DMS79 (cell line): Measurements from ENCODE around the gene VPS26B.
"Not testable (repeated sequence)": the region's sequence is repeated elsewhere in the genome, so short reads cannot be mapped to it uniquely, and the experiment has no call there.

ENCODE experiments used
- DNase-seq: peaks from one replicate; lab custom pipeline; 2025; lab: John Stamatoyannopoulos, UW

Gene VPS26B

DNA sequence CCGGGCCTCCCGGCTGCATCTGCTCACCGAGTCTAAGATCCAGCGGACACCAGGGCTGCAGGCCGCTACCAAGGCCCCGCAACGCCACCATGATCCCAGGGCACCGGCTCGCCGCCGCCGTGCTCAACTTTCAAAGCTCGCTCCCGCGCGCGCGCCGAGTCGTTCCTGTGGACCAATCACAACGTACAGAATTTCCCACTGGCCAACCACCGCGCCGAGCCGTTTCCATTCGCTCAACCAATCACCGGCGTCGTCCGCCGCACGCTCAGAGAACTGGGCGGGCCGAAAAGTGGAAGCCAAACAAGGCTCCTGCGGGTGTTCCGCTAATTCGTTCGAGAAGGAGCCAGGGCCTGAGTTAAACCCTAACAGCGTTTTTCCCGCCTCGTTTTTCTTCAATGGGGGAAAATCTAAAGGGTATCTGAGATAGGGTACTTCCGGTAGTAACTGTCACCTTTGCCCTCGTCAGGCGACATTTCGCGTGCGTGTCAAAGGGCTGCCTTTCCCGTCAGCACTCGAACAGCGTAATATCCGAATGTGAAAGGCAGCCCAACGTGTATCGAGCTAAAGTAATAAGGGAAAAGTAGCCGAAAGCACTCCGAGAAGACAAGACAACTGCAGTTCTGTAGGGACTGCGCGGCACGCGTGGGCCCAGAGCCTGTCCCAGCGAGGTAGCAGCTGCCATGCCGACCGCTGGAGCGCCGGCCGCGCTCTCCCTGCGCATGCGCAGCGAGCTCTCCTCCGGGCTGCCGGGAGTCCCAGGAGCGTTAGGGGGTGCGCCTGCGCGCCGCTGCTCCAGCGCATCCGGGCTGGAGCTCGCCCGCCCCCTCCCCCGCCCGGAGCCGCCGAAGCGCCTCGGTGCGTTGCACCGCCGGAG lies at the start of gene VPS26B, which contains the start of gene NCAPD3:
VPS26B (plus strand) TSS at position 836 of the 874 bp plus-strand sequence. CDS start 452 bp downstream, outside the sequence.
NCAPD3 (minus strand) TSS at position 132 of the 874 bp plus-strand sequence; CDS start at position 91, 41 bp downstream.
- peak; percentile 96 for DNase-seq

DNA sequence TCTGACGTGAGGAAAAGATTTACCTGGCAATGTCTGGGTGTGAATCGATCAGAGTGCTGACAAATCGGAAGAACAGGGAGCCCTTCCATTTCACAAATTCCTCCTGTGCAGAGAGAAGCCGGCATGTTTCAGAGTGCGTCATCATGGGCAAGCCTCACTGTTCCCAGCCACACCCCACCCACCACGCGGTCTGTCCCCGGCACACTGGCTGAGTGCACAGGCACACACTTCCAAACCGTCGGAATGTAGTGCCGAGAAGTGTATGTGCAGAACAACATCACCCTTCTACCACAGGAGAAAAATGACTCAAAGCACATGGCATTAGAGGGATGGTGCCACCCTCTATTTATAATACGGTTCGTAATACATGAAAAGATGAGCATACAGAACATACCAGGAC lies 48.2 kb upstream of the VPS26B start:
- no peak for DNase-seq

DNA sequence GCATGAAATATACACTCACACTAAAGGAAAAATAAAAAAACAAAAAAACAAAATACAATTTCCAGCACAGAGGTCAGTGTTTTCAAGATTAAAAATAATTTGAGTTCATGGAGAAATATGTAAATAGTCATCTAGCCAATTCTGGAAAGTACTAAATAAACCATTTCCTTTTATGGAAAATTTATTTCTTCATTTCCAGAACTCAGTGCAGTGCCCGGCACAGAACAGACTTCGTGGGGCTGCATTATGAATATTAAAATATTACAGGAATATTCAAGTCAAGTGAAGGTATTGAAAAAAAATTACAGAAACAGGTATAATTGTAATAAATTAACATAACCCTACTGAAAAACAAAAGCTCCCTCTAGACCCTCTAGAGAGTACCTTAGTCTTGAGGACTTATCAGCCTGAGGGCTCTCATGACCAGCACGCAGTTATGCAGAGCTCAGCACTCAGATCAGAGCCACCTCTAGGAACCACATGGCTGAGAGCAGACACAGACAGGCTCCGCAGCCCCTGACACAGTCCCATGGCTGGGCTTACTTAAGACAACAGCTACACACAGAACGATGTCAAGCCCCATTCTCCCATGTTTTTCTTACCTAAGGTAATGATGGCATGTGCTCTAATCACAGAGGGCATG lies 46.3 kb upstream of the VPS26B start:
- no peak for DNase-seq

DNA sequence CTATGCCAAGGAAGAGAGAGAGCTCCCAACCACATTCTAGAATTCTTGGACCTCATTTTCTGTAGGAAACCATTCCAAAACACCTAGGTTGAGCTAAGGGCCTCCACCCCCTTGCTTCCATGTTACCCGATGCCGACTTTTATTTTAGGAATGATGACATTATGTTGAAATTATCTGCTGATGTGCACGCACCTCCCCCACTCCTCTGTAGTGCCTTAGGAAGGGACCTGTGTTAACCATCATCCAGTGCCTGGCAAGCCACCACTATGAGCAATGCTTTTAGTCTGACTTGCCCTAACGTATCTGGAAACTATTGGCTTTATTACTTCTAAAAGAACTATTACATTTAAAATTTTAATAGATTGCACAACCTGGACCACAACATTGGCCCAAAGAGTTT lies 42.8 kb upstream of the VPS26B start:
- no peak for DNase-seq

DNA sequence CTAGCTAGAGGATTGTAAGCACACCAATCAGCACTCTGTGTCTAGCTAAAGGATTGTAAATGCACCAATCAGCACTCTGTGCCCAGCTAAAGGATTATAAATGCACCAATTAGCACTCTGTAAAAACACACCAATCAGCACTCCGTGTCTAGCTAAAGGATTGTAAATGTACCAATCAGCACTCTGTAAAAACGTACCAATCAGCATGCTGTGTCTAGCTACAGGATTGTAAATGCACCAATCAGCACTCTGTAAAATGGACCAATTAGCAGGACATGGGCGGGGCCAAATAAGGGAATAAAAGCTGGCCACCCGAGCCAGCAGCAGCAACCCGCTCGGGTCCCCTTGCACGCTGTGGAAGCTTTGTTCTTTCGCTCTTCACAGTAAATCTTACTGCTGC lies 36.4 kb upstream of the VPS26B start:
- not testable (repeated sequence) for DNase-seq

DNA sequence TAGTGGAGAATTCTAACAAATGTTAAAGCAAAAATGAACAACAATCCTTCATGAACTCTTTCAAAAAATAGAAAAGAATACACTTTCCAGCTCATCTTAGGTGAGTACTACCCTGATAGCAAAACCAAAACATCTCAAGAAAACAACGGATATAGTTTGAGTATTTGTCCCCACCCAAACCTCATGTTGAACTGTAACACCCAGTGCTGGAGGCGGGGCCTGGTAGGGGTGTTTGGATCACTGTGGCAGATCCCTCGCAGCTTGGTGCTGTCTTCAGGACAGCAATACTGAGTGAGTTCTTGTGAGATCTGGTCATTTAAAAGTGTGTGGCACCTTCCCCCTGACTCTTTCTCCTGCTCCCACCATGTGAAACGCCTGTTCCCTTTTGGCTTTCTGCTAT lies 27.7 kb upstream of the VPS26B start:
- DNase-seq, result no peak

DNA sequence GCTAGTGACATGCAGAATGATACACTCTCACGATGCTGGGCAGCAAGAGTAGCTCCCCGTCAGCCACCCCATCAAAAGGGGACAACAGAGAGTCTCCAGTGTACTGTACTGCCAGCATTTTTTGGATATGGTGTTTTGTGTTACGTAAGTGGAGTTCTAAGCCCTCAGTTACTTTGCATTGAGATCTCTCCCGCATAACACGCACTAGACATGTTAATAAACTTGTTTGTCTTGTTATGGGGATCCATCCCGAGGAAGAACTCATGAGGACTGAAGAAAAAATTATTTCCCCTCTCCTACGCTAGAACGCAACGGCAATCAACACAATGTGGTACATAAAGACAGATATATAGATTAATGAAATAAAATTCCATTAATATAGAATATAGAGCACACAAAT lies 24.9 kb upstream of the VPS26B start:
- no peak for DNase-seq

DNA sequence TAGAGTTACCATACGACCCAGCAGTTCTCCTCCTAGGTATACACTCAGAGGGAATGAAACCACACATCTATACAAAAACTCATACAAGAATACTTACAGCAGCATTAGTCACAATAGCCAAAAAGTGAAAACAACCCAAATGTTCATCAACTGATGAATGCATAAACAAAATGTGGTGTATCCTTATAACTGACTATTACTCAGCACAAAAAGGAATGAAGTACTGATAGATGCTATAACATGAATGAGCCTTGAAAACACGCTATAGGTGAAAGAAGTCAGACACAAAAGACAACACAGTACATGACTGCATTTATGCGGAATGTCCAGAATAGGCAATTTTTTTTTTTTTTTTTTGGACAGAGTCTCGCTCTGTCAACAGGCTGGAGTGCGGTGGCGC lies 23.8 kb upstream of the VPS26B start:
- DNase-seq, result no peak

DNA sequence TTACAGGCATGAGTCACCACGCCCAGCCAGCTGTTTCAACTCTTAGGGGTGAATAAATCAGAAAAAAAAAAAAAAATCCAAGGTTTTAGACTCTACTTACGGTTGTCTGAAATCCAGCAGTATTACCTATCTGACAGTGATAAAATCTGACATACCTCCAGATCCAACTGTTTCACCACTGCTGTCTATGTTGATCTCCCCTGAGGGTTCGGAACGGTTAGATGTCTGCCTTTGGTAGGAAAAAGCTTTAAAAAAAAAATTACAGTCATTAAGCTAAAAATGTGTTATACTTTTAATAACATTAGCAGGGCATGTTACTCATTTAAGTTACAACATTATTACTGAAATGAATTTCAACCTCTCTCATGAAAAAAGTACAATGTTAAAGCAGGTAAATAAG lies 21.8 kb upstream of the VPS26B start:
- no peak for DNase-seq

DNA sequence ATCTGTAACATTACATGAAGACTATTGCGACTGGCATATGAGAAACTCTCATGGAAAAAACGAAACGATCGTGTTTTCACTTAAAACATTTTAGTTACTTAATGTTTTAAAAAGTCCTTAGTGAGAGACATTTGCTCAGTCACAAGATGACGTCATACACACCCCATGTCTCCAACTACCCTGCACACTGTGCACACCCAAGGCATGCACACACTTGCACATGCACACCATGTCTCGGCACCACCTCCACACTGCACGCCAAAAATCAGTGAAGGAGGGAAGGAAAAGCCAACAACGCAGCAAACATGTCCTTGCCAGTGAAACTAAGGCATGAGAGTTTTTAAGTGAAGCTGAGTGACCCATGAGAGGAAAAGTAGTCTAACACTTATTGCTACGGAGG lies 18.7 kb upstream of the VPS26B start:
- DNase-seq, result no peak

DNA sequence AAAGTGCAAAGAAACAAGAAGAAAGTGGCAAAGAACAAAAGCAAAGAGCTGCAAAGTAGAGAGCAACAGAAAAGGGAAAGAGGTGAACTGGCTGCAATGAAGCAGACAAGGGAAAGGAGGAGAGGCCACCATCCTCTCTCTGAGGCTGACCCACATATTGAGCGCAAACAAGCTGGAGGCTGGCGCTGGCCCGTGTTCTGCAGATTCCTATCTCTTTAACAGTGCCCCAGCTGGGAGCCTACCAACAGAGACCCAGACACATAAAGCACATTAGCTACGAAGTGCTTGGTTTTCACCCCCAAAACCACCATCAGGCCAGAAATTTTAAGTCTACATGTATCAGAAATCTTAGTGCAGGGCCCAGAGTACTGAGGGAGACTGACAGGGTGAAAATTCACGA lies 18.3 kb upstream of the VPS26B start:
- no peak for DNase-seq

DNA sequence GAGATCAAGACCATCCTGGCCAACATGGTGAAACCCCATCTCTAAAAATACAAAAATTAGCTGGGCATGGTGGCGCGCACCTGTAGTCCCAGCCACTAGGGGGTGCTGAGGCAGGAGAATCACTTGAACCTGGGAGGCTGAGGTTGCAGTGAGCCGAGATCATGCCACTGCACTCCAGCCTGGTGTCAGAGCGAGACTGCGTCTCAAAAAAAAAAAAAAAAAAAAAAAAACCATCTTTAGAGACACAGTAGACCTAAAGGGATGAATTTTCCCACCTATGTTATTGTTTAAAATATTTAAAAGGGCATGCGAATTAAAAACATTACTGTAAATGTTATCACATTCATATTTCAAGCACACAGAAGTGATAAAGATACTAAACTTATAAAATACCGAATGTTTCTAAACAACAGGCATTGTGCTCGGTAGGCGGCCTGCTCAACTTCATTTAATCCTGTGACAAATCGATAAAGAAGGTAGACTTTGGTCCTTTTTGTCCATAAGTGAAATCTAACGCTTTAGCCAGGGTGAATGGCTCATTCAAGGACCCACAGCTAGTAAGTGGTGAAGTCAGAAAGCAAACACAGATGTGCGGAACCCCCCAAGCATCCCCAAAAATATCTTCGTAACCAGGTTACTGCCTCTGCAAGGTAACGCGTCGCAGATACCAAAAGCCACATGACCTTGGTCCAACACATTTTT lies 16.8 kb upstream of the VPS26B start:
- DNase-seq, result no peak

DNA sequence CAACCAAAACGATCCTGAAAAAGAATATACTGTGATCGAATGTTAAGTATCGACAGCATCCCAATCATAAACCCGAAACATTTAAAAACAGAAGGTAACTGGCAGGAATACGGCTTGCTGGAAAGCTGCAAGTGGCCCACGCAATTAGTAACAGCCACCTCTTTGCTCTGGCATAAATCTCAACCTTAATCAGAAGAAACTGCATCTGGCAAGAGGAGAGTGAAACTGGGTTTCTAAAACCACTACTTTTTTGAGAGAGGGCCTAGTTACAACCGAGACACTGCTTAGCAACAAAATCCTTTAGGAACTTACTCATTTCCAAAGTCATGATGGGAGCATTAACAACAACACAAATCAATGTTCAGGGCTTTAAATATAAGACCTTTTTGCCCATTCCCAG lies 8.6 kb upstream of the VPS26B start:
- no peak for DNase-seq

DNA sequence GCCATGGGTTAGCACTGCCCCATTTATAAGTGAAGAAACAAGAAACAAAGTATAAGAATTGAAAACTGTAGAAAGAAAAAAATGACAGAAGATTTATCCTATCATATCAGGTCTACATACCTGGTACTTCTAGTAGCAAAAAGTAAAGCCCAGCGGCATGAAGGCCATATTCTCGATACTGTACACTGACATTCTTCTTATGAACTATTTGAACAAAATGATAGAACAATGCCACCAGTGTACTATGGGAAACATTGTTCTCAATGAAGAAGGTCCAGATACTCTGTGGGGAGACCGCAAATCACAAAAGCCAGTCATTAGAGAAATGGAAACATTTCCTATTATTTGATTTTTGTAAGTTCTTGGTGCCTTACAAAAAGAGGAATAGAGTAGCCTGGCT lies 7.7 kb upstream of the VPS26B start:
- DNase-seq, result no peak

DNA sequence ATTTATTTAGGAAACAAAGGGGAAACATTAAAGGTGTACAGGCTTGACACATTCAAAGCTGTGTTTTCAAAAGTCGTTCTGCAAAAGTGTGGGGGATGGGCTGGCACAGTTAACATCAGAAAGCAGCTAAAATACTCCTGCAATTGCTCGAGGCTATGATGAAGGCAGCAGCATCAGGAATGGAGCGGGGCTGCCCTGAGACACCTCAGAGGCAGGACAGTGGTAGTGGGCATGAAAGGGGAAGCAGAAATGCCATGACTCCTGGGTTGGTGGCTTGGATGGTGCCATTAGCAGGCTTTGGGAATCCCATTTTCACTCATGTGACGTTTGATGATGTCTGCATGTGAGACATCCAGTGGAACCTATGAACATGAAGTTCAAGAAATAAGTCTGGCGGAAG lies 1.4 kb upstream of the VPS26B start:
- DNase-seq, result peak; percentile 28

DNA sequence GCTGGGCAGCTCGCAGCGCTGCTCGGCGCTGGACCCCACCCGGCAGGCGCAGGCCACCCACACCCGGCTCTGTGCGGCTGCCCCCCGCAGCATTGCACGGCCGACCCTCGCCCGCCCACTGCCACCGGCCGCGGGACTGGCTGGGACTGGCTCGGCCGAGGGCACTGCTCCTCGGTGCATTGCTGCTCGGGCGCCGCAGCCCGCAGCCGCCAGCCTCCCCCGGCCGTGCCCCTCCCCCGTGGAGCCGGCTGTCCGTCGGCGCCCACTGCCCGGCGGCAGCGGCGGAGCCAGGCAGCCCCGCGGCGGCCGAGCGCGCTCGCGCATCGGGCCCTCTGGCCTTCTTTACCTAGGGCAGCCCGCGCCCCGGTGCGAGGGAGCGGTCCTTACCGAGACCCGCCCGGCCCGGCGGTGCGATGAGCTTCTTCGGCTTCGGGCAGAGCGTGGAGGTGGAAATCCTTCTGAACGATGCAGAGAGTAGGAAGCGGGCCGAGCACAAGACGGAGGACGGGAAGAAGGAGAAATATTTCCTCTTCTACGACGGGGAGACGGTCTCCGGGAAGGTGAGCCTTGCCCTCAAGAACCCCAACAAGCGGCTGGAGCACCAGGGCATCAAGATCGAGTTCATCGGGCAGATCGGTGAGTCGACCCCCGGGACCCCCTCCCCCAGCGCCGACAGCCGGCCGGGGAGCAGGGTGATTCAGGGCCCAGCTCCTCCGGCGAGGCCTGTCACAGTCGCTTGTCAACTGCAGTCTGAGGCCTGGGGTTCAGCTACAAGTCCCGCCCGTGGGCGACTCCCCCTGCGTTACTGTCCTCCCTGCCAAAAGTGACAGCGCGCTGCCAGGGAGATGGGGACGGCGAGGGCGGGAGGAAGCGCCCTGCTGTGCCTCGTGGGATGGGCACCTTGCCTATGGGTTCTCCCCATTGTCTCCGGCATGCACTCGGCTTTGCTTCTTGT lies 516 bp downstream of the VPS26B start:
- peak; percentile 30 for DNase-seq

DNA sequence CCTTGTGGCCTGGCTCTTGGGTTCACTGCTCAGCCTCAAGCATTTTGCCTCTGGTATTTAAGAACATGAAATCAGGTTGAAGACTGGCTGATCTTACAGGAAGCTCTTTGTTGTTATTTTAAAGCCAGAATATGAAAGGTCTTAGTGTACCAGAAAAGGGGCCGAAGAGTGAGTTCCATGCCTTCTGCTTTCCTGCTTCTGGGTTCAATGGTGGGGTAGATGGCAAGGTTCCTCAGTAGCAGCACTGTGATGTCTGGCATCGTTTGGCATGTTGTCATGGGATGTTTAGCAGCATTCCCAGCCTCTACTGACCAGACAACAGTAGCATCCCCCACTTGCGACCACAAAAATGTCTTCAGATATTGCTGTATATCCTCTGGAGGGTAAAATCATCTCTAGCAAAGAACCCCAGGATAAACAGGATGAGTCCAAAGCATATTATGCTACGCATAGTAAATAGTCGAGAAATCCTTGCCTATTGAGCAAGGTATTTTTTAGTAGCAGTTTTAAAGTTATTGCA lies 2.4 kb downstream of the VPS26B start:
- no peak for DNase-seq

DNA sequence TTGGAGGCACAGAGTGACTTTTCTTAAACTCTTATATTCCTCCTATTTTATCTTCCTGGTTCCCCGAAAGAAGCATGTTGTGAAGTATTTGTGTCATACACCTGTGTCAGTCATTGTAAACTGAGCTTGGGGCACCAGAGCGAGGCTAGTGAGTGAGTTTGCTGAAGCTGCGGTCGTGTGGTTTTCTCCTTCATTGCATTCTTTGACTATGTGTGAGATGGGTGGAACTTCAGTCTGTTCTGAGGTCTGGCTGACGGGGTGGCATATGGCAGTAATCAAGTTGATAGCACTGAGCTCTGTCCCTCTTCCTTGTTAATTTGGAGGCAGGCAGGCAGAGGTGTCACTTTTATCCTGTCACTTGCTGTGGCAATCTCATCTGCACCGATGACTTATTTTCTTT lies 4.2 kb downstream of the VPS26B start:
- DNase-seq, result no peak

DNA sequence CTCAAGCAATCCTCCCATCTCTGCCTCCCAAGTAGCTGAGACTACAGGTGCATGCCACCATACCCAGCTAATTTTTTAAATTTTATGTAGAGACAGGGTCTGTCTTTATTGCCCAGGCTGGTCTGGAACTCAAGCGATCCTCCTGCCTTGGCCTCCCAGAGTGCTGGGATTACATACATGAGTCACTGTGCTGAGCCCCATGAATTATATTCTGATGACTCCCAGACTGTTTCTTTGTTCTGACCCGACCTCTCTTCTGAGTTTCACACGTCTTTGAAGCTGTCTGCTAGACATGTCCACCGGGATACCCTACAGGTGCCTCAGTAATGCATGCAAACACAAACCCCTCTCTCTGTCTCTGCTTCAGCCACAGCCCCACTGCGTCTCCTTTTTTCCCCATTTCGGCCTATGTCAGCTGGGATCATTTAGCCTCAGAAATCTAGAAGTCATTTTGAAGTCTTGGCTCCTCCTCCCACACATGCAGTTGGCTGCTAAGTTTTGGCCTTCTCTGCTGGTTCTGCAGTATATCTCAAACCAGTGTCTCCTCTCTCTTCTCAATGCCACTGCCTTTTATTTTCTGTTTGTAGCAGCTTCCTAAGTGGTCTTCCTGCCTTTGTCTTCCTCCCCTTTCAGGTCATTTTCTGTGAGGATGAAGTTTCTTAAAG lies 4.8 kb downstream of the VPS26B start:
- DNase-seq, result no peak

DNA sequence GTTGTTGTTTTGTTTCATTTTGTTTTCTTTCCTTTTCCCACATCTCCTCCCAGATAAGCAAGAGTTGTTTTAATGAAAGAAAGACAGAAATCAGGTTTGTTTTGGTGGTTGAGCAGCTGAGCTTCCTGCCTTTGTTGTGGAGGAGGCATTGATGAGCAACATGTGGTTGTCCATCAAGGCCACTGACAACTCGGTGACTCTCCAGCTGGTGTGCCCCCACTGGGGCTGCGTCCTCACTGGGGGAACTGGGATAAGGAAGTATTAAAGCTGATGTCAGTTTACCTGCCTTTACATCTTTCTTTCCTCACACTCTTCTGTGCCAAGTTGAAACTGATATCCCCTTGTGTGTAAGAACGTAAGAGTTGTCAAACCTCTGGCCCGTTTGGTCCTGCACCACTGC lies 5.9 kb downstream of the VPS26B start:
- DNase-seq, result no peak
